PFSK-1 (cell line): ENCODE measurements around the gene ZFAND5.

ENCODE experiments used
- FOXP2 ChIP-seq: optimal IDR thresholded peaks from 2 replicates; pipeline ENCODE3; 2011; ENCODE audit warnings: borderline replicate concordance, control low read depth, inconsistent platforms; ENCODE audit not compliant: insufficient read depth; ENCODE audit errors: extremely low read length, extremely low read depth
- POLR2AphosphoS5 ChIP-seq: IDR thresholded peaks from 2 replicates; pipeline ENCODE4 v1.6.1; 2012; ENCODE audit warnings: low read depth, mild to moderate bottlenecking, control low read depth, low read length, moderate library complexity
- SIN3A ChIP-seq: IDR thresholded peaks from 2 replicates; pipeline ENCODE4 v1.6.1; 2012; ENCODE audit warnings: mild to moderate bottlenecking, low read length, moderate library complexity, borderline replicate concordance; ENCODE audit not compliant: insufficient read depth
- TAF1 ChIP-seq: IDR thresholded peaks from 2 replicates; pipeline ENCODE4 v1.6.1; 2012; ENCODE audit warnings: low read length, control low read depth, borderline replicate concordance; ENCODE audit not compliant: insufficient read depth
- TF ChIP-seq, protein P1 (sequence below), 2 experiments: IDR thresholded peaks; 2 replicates each; pipeline versions ENCODE4 v1.6.1 to v1.8.0; 2011 to 2012; ENCODE audit warnings: low read depth in 2 of 2, low read length in 2 of 2, control low read depth in 1 of 2, inconsistent platforms in 1 of 2, mild to moderate bottlenecking in 1 of 2, moderate library complexity in 1 of 2; ENCODE audit not compliant: insufficient read depth in 1 of 2

The ZFAND5 gene

DNA sequence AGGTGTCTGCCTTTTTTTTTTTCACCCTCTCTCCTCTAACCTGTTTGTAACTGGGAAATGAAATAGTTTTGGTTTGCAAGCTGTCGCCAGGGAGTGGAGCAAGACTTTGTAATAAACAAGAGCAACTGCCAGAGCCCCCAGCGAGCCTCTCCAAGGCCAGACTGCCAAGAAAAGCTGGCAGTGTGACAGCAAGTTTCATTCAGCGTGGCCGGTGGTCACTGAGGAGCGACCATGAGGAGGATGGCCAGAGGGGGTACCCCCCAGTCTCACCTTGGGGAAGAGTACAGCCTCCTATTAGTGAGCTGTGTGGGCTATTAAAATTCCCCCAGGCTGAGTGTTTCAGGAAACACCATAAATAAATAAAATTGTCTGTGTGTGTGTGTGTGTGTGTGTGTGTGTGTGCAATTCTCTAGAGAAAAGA is 49.9 kb downstream of the ZFAND5 start:
- TF ChIP-seq POLR2AphosphoS5 = no peak
- TF ChIP-seq SIN3A = no peak
- no peak for TF ChIP-seq FOXP2
- TF ChIP-seq TAF1 = no peak
- TF ChIP-seq, protein P1, sequence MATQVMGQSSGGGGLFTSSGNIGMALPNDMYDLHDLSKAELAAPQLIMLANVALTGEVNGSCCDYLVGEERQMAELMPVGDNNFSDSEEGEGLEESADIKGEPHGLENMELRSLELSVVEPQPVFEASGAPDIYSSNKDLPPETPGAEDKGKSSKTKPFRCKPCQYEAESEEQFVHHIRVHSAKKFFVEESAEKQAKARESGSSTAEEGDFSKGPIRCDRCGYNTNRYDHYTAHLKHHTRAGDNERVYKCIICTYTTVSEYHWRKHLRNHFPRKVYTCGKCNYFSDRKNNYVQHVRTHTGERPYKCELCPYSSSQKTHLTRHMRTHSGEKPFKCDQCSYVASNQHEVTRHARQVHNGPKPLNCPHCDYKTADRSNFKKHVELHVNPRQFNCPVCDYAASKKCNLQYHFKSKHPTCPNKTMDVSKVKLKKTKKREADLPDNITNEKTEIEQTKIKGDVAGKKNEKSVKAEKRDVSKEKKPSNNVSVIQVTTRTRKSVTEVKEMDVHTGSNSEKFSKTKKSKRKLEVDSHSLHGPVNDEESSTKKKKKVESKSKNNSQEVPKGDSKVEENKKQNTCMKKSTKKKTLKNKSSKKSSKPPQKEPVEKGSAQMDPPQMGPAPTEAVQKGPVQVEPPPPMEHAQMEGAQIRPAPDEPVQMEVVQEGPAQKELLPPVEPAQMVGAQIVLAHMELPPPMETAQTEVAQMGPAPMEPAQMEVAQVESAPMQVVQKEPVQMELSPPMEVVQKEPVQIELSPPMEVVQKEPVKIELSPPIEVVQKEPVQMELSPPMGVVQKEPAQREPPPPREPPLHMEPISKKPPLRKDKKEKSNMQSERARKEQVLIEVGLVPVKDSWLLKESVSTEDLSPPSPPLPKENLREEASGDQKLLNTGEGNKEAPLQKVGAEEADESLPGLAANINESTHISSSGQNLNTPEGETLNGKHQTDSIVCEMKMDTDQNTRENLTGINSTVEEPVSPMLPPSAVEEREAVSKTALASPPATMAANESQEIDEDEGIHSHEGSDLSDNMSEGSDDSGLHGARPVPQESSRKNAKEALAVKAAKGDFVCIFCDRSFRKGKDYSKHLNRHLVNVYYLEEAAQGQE (IDR thresholded peaks at IDR 0.05; ENCODE audit: insufficient read depth in 1 of 2, low read depth in 2 of 2, low read length in 2 of 2) = no peak

DNA sequence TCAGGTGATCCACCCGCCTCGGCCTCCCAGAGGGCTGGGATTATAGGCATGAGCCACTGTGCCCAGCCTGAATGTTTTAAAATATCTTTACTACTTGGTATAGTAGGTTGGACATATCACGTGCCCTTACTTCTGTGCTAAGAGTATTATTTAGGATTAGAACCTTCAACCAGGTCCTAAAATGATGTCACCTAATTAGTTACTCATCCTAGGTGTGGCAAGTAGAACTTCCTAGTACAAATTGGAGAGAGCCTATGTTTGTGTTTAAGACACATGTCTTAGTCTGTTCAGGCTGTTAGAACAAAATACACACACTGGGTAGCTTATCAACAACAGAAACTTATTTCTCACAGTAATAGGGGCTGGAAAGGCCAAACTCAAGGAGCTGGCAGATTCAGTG is 51.5 kb downstream of the ZFAND5 start:
- TF ChIP-seq, protein P1 (IDR thresholded peaks at IDR 0.05; ENCODE audit: insufficient read depth in 1 of 2, low read depth in 2 of 2, low read length in 2 of 2) = no peak
- TF ChIP-seq TAF1 = no peak
- no peak for TF ChIP-seq FOXP2
- no peak for TF ChIP-seq SIN3A
- TF ChIP-seq POLR2AphosphoS5 = no peak

DNA sequence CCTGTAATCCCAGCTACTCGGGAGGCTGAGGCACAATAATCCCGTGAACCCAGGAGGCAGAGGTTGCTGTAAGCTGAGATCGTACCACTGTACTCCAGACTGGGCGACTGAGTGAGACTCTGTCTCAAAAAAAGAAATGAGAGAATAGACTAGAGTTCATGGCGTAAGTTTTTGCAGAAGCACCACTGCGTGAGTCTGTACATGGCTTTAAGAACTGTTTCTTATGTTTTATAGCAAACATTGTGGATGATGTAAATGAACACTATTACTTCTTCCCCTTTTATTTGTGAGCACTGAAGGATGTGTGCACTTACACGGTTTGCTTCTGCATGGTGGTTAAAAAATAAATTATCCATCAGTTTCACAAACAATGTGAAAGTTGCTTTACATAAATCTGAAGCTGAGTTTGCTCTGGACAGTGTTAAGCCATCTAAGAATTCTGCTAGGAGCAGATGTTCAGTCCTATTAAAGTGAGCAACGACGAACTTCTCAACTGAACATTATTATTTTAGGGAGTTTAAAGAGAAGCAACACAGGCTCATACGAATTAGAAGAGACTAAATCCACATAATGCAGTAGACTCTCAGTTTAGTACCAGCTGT is 52.5 kb downstream of the ZFAND5 start:
- TF ChIP-seq TAF1 (no peak), SIN3A (no peak), POLR2AphosphoS5 (no peak), FOXP2 (no peak)
- TF ChIP-seq, protein P1 (IDR thresholded peaks at IDR 0.05; ENCODE audit: insufficient read depth in 1 of 2, low read depth in 2 of 2, low read length in 2 of 2) = no peak

DNA sequence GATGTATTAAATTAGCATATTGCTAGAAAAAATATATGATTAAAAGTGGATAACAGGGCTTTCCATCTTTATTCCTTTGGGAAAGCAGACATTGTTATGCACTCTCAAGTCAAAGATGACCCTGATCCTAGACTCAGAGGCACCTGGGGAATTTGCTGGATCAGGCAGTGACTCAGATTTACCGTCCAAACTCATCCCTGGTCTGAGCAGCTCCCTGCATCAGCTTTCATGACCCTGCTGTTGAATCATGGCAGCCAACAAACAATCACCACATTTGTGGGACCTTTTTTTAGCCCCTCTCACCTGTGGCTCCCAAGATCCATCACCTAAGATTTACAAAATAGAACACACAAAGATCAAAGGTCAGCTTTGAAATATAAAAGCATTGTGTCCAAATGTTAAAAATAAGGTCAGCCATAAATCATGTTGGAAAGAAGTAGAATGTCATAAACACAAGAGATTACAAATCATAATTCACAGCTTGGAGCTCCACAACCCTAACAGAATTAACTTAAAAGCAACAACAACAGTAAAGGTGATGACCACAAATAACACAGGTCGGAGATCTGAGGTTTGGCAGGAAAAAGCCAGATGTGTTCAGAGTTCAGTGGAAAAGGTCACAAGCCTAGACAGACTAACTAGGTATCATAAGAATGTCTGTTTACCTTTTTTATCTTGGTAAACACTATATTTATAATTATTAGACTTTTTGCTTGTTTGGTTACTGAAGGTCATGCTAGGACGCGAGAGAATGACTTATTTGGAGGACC is 55.5 kb downstream of the ZFAND5 start:
- TF ChIP-seq FOXP2 (no peak), SIN3A (no peak), TAF1 (no peak), POLR2AphosphoS5 (no peak)
- TF ChIP-seq, protein P1 (IDR thresholded peaks at IDR 0.05; ENCODE audit: insufficient read depth in 1 of 2, low read depth in 2 of 2, low read length in 2 of 2) = no peak
